ENCODE results near the gene SOX13. TPM values are rescaled to one million over a fixed set of nuclear protein-coding genes. Genes with fewer than 3 reads are reported as not detected.

The SOX13 gene
- total and polyA plus RNA-seq, 10 of the 15 experiments (the other 5 are each of a cell fraction or from before 2014, with no cell fraction given), result 0.04 to 0.31 (median 0.11) TPM; not detected in 7

GRCh38 chr1:204091066-204091465, 18.2 kb downstream of the SOX13 start (continued):
- TF ChIP-seq, protein P1, sequence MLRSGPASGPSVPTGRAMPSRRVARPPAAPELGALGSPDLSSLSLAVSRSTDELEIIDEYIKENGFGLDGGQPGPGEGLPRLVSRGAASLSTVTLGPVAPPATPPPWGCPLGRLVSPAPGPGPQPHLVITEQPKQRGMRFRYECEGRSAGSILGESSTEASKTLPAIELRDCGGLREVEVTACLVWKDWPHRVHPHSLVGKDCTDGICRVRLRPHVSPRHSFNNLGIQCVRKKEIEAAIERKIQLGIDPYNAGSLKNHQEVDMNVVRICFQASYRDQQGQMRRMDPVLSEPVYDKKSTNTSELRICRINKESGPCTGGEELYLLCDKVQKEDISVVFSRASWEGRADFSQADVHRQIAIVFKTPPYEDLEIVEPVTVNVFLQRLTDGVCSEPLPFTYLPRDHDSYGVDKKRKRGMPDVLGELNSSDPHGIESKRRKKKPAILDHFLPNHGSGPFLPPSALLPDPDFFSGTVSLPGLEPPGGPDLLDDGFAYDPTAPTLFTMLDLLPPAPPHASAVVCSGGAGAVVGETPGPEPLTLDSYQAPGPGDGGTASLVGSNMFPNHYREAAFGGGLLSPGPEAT (IDR thresholded peaks at IDR 0.05; ENCODE audit: low read depth), result no peak
- TF ChIP-seq MXI1 (IDR thresholded peaks at IDR 0.05; ENCODE audit: low read depth, low read length) (no peak), ZBED1 (IDR thresholded peaks at IDR 0.05; ENCODE audit: borderline replicate concordance) (no peak), BHLHE40 (IDR thresholded peaks at IDR 0.05; ENCODE audit: borderline replicate concordance in 1 of 2, low read depth in 2 of 2, low read length in 1 of 2) (no peak), ZNF687 (IDR thresholded peaks at IDR 0.05) (no peak), MEF2B (IDR thresholded peaks at IDR 0.05; ENCODE audit: partially characterized antibody, poor library complexity, severe bottlenecking) (no peak), ESRRA (IDR thresholded peaks at IDR 0.05; ENCODE audit: low read length) (no peak)
